Parathyroid adenoma (tissue), 2 donors: ENCODE results near the gene PDK3.

Experiments
- H2AFZ ChIP-seq: fragments of 300-600 bp; sonication (generic); one replicate; pipeline ENCODE4 v1.7.0; 2017; ENCODE audit warnings: antibody characterized with exemption, mild to moderate bottlenecking
- H3K27ac ChIP-seq: fragments of 300-600 bp; sonication (generic); one replicate; pipeline ENCODE4 v1.7.0; 2017
- H3K27me3 ChIP-seq: fragments of 300-600 bp; sonication (generic); one replicate; pipeline ENCODE4 v1.7.0; 2017; ENCODE audit warnings: low read length; ENCODE audit not compliant: control insufficient read depth, insufficient read depth
- H3K36me3 ChIP-seq: fragments of 300-600 bp; sonication (generic); one replicate; pipeline ENCODE4 v1.7.0; 2017; ENCODE audit warnings: low read length; ENCODE audit not compliant: control insufficient read depth, insufficient read depth
- H3K4me1 ChIP-seq: fragments of 300-600 bp; sonication (generic); one replicate; pipeline ENCODE4 v1.7.0; 2017; ENCODE audit warnings: control low read depth
- H3K4me2 ChIP-seq: fragments of 300-600 bp; sonication (generic); one replicate; pipeline ENCODE4 v1.7.0; 2017; ENCODE audit warnings: low read length
- H3K4me3 ChIP-seq: fragments of 300-600 bp; sonication (generic); one replicate; pipeline ENCODE4 v1.7.0; 2017; ENCODE audit warnings: low read depth, low read length
- H3K79me2 ChIP-seq: fragments of 300-600 bp; sonication (generic); one replicate; pipeline ENCODE4 v1.7.0; 2017; ENCODE audit warnings: control low read depth
- H3K9ac ChIP-seq: fragments of 300-600 bp; sonication (generic); one replicate; pipeline ENCODE4 v1.7.0; 2017; ENCODE audit warnings: mild to moderate bottlenecking
- H3K9me3 ChIP-seq: fragments of 300-600 bp; sonication (generic); one replicate; pipeline ENCODE4 v1.7.0; 2017; ENCODE audit warnings: low read length; ENCODE audit not compliant: control insufficient read depth
- CTCF ChIP-seq: fragments of 300-600 bp; sonication (generic); IDR thresholded peaks from one replicate; pipeline ENCODE4 v1.7.0; 2017; ENCODE audit warnings: antibody characterized with exemption, mild to moderate bottlenecking
- donor health status: primary hyperparathyroidism.

The PDK3 gene

GRCh38 chrX:24425806-24426205 is 39.3 kb upstream of the PDK3 start:
- Histone ChIP-seq H3K4me1 (no peaks in the 10 kb centered on the region), H3K4me2 (no peak overlapping the region), H3K27me3 (no peaks in the 10 kb centered on the region), H3K9me3 (no peaks in the 10 kb centered on the region), H2AFZ (no peak overlapping the region), H3K36me3 (no peaks in the 10 kb centered on the region), H3K4me3 (no peak overlapping the region), H3K79me2 (no peaks in the 10 kb centered on the region), H3K27ac (no peak overlapping the region), H3K9ac (no peak overlapping the region)
- no peak for TF ChIP-seq CTCF

GRCh38 chrX:24426340-24426913 is 38.7 kb upstream of the PDK3 start:
- H3K4me2 ChIP-seq = no peak overlapping the region
- no peak overlapping the region for H3K9ac ChIP-seq
- no peaks in the 10 kb centered on the region for H3K27me3 ChIP-seq
- H3K79me2 ChIP-seq = no peaks in the 10 kb centered on the region
- H3K9me3 ChIP-seq = no peaks in the 10 kb centered on the region
- H3K27ac ChIP-seq = no peak overlapping the region
- TF ChIP-seq CTCF = no peak
- no peaks in the 10 kb centered on the region for H3K4me1 ChIP-seq
- no peak overlapping the region for H2AFZ ChIP-seq
- no peak overlapping the region for H3K4me3 ChIP-seq
- no peaks in the 10 kb centered on the region for H3K36me3 ChIP-seq

- Histone ChIP-seq H3K4me1 (no peaks in the 10 kb centered on the region), H3K27ac (no peak overlapping the region), H3K36me3 (no peaks in the 10 kb centered on the region), H3K9ac (no peak overlapping the region), H3K27me3 (no peaks in the 10 kb centered on the region), H2AFZ (no peak overlapping the region), H3K79me2 (no peaks in the 10 kb centered on the region), H3K9me3 (no peaks in the 10 kb centered on the region), H3K4me3 (no peak overlapping the region), H3K4me2 (no peak overlapping the region)
- no peak for TF ChIP-seq CTCF
Observed at GRCh38 chrX:24426921-24427746, 38.0 kb upstream of the PDK3 start.

- Histone ChIP-seq H3K4me2 (no peak overlapping the region), H3K9me3 (no peaks in the 10 kb centered on the region), H3K79me2 (no peaks in the 10 kb centered on the region), H3K27ac (no peak overlapping the region), H2AFZ (no peak overlapping the region), H3K4me1 (no peaks in the 10 kb centered on the region), H3K4me3 (no peak overlapping the region), H3K36me3 (no peaks in the 10 kb centered on the region), H3K27me3 (no peaks in the 10 kb centered on the region), H3K9ac (no peak overlapping the region)
- TF ChIP-seq CTCF = no peak
Observed at GRCh38 chrX:24427747-24428019, 37.4 kb upstream of the PDK3 start.

GRCh38 chrX:24428516-24428915 is 36.6 kb upstream of the PDK3 start:
- Histone ChIP-seq H3K9ac (no peak overlapping the region), H2AFZ (no peak overlapping the region), H3K4me3 (no peak overlapping the region), H3K27me3 (no peaks in the 10 kb centered on the region), H3K4me2 (no peak overlapping the region), H3K79me2 (no peaks in the 10 kb centered on the region), H3K36me3 (no peaks in the 10 kb centered on the region), H3K27ac (no peak overlapping the region), H3K9me3 (no peaks in the 10 kb centered on the region), H3K4me1 (no peaks in the 10 kb centered on the region)
- TF ChIP-seq CTCF = no peak
